Measurements from ENCODE around the gene FBXO7.
"Not testable (repeated sequence)": the region's sequence is repeated elsewhere in the genome, so short reads cannot be mapped to it uniquely, and the experiment has no call there.

FBXO7 gene

GRCh38 chr22:32474635-32475467 lies at the start of gene FBXO7:
Gene FBXO7, plus strand, starts transcription at chr22:32474811. Its CDS starts 192 bp downstream, at chr22:32475003.
- peak; percentile 91 for DNase-seq (ENCODE audit: low spot score)

DNA sequence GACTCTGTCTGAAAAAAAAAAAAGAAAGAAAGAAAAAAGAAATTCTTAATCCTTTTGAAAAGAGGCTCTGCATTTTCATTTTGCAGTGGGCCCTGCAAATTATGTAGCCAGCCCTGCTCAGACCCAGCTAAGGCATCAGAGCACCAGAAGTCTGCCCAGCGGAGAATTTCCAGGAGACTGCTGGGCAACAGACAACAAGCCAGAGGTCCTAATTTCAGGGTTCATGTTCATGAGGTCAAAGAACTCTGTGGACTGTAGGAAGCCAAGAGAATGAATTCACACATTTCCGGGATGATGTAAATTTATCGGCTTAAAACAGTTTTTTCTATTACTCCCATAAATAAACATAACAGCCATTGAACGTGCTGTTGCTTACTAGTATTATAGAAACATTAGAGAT lies 47.7 kb upstream of the FBXO7 start:
- no peak for DNase-seq (ENCODE audit: low spot score)

- no peak for DNase-seq (ENCODE audit: low spot score)
Measured at GRCh38 chr22:32430352-32430751, 44.3 kb upstream of the FBXO7 start.

DNA sequence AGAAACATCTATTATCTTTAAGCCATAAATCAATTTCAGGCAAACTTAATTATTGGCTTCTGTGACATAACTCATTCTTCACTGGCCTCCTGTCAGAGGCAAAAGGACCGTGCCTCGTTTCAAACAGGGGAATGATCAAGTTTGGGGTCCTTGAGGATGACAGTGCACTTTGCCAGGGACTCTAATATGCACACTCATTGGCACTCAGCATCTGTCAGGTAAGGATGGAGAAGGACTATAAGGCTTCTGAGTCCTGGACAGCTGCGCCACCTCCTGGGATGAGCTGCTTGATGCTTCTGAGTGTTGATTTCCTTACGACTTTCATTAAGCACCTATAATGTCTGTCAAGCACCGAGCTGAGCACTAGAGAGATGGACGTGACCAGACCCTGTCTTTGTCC lies 30.5 kb upstream of the FBXO7 start:
- DNase-seq (ENCODE audit: low spot score) = peak; percentile 31

DNA sequence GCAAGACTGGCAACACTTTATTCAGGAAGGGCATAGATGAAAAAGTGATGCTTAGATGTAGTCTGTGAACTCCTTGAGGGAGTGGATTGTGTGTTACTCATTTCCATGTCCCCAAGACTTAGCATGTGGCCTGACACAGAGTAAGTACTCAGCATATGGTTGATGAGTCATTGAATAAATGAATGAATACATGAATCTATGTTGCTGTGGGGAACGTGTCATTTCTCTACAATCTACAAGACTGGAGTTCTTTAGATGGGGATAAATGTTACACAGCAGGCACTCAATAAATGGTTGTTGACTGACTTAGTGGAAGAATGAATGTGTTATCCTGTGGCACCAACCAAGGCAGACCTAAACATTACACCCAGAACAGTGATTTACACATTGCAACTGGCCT lies 28.3 kb upstream of the FBXO7 start:
- no peak for DNase-seq (ENCODE audit: low spot score)

DNA sequence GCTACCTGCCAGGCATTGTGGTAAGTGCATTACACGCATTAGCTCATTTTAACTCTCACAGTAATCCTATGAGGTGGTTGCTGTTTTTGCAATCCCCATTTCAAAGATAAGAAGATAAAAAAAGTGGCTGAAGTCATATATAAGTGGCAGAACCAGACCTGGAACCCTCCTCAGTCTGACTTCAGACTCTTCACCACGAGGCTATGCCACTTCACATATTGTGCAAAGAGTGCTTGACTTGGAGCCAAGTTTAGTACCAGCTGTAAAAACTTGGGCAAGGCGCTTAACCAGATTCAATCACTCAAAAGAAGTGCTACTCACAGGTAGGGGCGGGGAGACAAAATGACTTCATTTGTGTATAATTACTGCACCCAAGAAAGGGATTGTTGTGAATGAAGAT lies 25.6 kb upstream of the FBXO7 start:
- no peak for DNase-seq (ENCODE audit: low spot score)

- DNase-seq (ENCODE audit: low spot score) = no peak
Measured at GRCh38 chr22:32457031-32457430, 17.6 kb upstream of the FBXO7 start.

- DNase-seq (ENCODE audit: low spot score) = no peak
Measured at GRCh38 chr22:32462452-32462851, 12.2 kb upstream of the FBXO7 start.

GRCh38 chr22:32465661-32466060 lies 8.9 kb upstream of the FBXO7 start:
- no peak for DNase-seq (ENCODE audit: low spot score)

DNA sequence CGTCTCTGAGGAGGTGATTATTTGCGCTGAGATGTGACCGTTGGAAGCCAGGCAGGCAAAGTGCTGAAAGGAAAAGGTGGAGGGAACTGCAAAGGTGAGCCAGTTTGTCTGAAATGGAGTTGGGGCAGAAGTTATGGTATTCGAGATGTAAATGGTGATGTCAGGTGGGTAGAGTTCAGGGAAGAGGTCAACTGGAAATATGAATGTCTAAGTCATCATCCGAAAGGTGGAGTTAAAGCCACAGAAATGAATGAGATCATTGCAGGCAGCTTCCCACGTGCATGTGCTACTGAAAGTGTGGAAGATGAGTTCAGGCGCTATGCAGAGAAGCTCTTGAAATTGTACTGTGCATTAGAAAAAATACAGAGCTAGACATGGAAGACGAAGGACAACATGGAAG lies 8.1 kb upstream of the FBXO7 start:
- DNase-seq (ENCODE audit: low spot score) = no peak

DNA sequence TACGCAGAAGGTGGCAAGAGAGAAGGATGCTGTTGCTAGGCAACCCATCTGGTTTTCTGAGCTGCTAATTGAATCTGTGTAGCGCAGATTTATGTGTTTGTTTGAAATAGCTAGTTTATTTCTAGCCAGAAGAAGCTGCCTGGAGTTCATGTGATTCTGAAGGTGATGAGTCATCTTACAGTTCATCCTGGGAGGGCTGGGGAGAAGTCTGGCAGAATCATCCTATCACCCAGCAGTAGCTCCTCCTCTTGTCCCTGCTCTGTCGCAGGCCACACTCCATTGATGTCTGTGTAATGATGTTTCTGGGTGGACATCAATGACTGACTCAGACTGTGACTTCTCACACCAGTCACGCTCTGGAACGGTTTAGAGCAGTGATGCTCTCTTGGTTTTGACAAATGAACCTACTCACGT lies 4.8 kb upstream of the FBXO7 start:
- DNase-seq (ENCODE audit: low spot score) = peak; percentile 80

DNA sequence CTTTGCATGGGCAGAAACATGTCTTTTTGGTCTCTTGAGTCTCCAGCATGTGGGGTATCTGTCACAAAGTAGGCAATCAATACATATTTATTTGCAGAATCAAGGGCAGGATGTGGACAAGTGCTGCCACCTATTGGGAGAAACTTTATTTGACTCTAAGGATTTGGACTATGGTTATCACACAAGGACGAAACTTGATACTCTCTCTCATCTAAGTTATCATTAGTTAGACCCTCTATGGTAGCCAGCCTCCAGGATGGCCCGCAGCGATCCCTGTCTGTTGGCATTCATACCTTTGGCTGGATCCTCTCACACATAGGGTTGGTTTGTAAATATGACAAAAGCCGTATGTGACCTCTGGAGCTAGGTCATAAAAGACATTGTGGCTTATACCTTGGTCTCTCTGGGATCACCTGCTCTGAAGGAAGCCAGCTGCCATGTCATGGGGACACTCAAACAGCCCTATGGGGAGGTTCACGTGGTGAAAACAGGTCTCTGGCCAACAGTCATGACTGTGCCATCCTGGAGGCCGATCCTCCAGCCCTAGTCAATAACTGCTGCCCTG lies 1.1 kb upstream of the FBXO7 start:
- peak; percentile 54 for DNase-seq (ENCODE audit: low spot score)

GRCh38 chr22:32475468-32476010 lies 928 bp downstream of the FBXO7 start:
- DNase-seq (ENCODE audit: low spot score) = no peak

DNA sequence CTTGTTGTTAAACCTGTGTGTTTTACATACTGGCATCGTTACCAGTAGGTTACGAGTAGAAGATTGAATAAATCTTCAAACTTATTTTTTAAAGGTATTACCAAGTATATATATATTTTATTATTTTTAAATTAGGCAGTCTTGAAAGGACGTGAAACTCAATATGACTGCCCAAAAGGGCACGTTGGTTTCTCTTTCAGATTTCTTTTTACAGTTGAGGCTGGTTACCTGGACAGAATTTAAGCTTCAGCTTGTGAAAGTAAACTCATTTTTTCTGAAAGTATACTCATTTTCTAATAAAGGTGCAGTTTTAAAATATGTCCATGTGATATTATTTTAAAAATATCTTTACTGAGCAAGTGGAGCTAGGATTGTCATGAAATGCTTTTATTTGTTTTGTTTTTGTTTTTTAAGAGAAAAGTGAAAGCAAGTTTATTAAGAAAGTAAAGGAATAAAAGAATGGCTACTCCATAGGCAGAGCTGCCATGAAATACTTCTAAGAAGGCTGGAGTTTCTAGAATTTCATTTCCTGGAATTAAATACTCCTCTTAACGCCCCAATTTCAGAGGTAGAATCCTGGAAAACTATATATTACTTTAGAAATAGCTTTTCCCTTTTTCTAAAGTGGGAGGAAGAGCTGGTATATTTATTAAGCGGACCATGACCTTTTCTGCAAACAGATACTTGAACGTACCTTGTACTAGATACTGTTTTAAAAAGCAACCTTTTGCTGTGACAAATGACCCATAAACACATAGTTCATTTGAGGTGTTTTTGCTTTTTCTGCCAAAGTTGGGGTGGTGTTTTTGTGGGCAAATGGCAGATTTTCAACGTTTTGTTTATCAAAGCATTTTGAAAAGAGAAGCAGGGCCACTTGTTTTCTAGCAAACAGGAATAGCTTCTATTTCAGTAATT lies 1.9 kb downstream of the FBXO7 start:
- no peak for DNase-seq (ENCODE audit: low spot score)

DNA sequence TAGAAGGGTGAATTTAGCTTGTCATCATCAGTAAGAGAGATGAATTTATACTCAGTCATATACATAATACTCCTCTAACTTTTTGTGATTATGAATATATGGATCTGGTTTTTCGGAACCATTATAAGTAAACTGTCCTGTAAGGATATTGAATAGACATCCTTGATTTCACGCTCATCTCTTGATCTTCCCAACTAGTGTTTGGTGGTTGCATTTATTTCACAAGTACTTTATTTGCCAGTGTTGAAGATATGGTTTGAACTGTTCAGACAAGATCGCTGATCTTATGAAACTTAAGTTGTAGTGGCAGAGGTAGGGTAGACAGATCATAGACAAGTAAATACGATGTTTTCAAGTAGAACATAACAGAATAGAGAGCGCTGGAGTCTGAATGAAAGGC lies 3.0 kb downstream of the FBXO7 start:
- no peak for DNase-seq (ENCODE audit: low spot score)

GRCh38 chr22:32478552-32478951 lies 3.9 kb downstream of the FBXO7 start:
- DNase-seq (ENCODE audit: low spot score) = not testable (repeated sequence)

DNA sequence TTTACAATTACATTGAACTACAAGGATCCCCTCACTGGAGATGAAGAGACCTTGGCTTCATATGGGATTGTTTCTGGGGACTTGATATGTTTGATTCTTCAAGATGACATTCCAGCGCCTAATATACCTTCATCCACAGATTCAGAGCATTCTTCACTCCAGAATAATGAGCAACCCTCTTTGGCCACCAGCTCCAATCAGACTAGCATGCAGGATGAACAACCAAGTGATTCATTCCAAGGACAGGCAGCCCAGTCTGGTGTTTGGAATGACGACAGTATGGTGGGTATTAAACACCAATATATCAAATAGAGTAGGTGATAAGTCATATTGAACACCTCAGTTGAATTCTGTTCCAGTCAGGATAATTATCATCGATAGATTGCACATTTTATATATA lies 4.4 kb downstream of the FBXO7 start:
- DNase-seq (ENCODE audit: low spot score) = no peak

- no peak for DNase-seq (ENCODE audit: low spot score)
Measured at GRCh38 chr22:32480238-32480637, 5.6 kb downstream of the FBXO7 start.

GRCh38 chr22:32482708-32483107 lies 8.1 kb downstream of the FBXO7 start:
- DNase-seq (ENCODE audit: low spot score) = no peak

DNA sequence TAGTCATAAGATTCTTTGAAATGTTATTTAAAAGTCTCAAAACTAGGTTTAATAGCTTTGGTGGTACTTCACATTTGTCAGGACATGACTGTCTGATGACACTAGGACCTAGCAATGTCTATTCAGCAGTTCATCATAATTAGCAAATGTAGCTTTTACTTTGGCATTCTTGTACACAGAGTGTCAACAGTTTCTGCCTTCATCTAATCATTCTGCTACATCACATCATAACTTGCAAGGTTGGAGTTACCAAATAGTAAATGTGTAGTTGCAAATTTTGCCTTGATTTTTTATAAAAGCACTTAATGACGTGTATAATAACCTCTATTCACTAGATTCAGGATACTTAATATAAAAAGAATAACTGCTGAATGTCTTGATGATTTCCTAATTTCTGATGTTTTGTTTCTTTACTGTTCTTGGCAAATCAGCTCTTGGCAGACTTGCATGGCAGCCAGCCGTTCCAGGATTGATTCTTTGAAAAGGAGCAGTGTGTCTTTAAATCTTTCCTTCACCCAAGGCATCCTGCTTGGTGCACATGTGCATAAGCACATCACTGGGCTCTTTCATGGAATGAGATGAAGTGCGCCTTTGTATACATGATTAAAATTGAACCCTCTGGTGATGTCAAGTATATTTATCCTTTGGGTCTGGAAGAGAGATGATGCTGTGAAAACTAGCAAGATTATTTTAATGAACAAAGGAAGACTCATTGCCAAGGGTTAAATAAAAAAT lies 12.2 kb downstream of the FBXO7 start:
- peak; percentile 99 for DNase-seq (ENCODE audit: low spot score)

- DNase-seq (ENCODE audit: low spot score) = no peak
Measured at GRCh38 chr22:32487461-32487860, 12.8 kb downstream of the FBXO7 start.

- DNase-seq (ENCODE audit: low spot score) = no peak
Measured at GRCh38 chr22:32489377-32489776, 14.8 kb downstream of the FBXO7 start.
